Panc1 (cell line): ENCODE results near the gene RNGTT.

Experiments used
- POLR2AphosphoS5 ChIP-seq: IDR thresholded peaks from 2 replicates; pipeline ENCODE4 v1.6.1; 2012; ENCODE audit warnings: mild to moderate bottlenecking, low read depth, low read length, moderate library complexity
- SIN3A ChIP-seq: IDR thresholded peaks from 2 replicates; pipeline ENCODE4 v1.6.1; 2012; ENCODE audit warnings: low read depth, mild to moderate bottlenecking, low read length, moderate library complexity, borderline replicate concordance; ENCODE audit not compliant: insufficient read depth

GRCh38 chr6:88871498-88871897, 91.9 kb downstream of the RNGTT start:
- TF ChIP-seq SIN3A (no peak), POLR2AphosphoS5 (no peak)
